GM18519 (cell line): ENCODE measurements around the gene TLCD2.
"Not testable (repeated sequence)": the region's sequence is repeated elsewhere in the genome, so short reads cannot be mapped to it uniquely, and the experiment has no call there.

Experiments
- ATAC-seq: cut with Tn5 transposase; IDR thresholded peaks from one replicate; pipeline ENCODE4 v1.9.1; 2021; ENCODE audit warnings: mild to moderate bottlenecking, moderate library complexity; ENCODE audit not compliant: unreplicated experiment, low FRiP score

The TLCD2 gene

DNA sequence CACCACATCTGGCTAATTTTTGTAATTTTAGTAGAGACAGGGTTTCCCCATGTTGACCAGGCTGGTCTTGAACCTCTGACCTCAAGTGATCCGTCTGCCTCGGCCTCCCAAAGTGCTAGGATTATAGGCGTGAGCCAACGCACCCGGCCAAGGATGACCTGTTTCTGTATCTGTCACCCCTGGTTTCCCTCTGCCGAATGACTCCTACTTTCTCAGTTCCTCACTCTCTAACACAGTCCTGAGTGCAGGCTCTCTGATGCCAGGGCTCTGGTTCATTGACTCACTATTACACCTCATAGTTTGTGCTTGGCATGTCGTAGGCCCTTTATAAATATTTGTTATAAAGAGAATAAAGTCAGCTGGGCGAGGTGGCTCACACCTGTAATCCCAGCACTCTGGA is 14.8 kb downstream of the TLCD2 start:
- no peak for ATAC-seq

GRCh38 chr17:1693339-1693738 is 16.8 kb downstream of the TLCD2 start:
- no peak for ATAC-seq

GRCh38 chr17:1690544-1691221 is 19.5 kb downstream of the TLCD2 start:
- ATAC-seq = no peak

DNA sequence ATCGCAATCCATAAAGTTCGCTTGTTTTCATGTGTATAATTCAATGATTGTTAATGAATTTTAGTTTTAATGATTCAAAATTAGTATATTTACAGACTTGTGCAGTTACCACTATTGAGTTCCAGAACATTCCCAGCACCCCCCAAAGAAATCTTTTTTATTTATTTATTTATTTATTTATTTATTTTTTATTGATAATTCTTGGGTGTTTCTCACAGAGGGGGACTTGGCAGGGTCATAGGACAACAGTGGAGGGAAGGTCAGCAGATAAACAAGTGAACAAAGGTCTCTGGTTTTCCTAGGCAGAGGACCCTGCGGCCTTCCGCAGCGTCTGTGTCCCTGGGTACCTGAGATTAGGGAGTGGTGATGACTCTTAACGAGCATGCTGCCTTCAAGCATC is 21.8 kb downstream of the TLCD2 start:
- ATAC-seq = not testable (repeated sequence)

GRCh38 chr17:1686086-1686485 is 24.1 kb downstream of the TLCD2 start:
- no peak for ATAC-seq

DNA sequence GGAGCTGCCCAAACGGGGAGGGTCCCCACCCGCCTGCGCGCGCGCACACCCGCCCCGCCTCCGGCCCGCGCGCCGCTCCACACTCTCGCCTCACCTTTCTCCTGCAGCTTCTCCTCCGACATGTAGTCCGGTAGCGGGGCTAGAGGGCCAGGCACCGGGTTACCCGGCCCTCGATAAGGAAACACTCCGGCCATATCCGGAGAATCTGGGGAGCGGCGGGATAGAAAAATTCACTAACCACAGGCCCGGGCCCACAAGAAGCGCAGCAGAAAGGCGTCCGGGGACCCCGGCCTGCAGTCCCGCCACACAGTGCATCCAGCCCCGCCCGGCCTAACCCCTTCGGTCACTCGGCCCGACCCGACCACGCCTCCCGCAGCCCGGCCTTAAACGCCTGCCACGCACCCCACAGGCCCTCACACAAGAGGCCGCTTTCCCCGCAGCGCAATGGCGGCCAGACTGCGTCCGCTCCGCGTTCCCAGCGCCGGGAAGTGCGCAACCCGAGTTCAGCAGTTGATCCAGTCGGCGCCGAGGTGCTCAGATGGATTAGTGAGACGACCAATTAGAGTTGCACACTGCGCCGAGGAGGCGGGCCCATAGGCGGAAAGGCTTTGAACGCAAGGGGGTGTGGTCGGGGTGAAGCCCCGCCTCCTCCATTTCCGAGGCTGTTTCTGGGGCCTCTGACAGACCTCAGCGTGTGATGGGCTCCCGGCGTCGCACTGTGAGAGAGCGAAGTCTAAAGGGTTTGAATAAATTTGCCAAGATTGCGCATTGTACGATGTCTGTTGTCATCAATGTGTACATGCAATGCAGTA is 25.6 kb downstream of the TLCD2 start, which contains the start of gene PRPF8:
TSS of gene PRPF8 (minus strand) at position 490 of the 812 bp plus-strand sequence. CDS start at position 194, 296 bp downstream.
- ATAC-seq = peak; percentile 97

- no peak for ATAC-seq
Measured at GRCh38 chr17:1683459-1683858, 26.7 kb downstream of the TLCD2 start.

- no peak for ATAC-seq
Measured at GRCh38 chr17:1676401-1676800, 33.8 kb downstream of the TLCD2 start.

- ATAC-seq = no peak
Measured at GRCh38 chr17:1673041-1673785, 37.0 kb downstream of the TLCD2 start.

DNA sequence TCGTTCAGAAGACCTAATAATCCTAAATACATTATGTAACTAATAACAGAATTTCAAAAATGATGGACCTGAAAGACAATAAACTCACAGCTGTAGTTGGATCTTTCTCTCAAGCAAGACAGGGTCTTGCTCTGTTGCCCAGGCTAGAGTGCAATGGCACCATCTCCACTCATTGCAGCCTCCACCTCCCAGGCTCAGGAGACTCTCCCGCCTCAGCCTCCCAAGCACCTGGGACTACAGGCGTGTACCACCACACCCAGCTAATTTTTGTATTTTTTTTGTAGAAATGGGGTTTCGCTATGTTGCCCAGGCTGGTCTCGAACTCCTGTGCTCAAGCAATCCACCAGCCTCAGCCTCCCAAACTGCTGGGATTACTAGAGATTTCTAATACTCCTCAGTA is 46.2 kb downstream of the TLCD2 start:
- ATAC-seq = not testable (repeated sequence)

DNA sequence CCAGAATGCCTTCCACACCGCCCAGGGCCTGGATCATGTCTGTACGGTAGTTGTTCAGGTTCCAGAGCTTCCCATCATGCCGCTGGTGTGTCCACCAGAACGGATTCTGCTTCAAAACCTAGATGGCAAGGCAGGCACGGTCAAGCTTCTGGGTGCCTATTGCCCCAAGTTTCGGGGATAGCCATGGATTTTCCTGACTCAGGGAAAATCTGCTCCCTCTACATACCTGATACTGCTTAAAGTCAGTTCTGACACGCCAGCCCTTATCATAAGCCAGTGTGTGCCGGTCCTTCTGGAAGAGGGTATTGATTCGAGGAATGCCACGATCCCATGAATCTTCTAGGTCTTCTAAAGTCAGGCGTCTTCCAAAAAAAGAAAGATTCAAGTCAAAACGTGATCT is 49.1 kb downstream of the TLCD2 start:
- no peak for ATAC-seq

DNA sequence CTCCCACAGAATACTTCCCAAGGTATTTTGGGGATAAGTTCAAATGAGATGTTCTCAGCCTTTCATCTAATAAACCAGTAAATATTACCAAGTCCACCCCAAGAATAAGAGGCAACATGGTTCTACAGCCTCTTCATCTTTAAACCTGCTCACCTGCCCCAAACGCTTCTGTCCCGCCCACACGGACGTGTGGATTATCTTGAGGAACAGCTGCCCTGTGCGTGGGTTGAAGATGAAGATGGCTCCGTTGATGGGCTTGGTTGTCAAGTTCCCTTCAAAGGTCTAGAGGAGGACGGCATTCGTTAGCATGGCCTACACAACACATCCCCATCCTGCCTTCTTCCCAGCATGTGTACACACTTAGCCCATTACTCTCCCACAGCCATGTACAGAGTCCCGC is 52.1 kb downstream of the TLCD2 start:
- no peak for ATAC-seq

DNA sequence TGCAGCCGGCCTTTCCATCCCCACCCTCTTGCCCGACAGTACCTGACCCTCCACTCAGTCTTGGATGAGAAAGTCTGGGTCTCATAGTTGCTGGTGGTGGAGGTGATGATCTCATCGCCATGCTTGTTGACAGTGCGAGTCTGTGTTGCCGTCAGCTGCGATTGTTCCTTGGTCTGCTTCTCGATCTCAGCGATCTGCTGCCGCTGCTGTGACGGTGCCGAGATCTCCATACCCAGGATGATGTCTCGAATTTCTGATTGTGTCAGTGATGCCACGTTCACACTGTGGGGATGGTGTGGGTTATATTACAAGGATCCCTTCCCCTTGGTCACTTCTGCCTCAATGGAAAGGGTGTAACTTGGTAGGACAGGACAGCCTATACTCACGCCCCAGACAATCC is 56.4 kb downstream of the TLCD2 start:
- no peak for ATAC-seq

DNA sequence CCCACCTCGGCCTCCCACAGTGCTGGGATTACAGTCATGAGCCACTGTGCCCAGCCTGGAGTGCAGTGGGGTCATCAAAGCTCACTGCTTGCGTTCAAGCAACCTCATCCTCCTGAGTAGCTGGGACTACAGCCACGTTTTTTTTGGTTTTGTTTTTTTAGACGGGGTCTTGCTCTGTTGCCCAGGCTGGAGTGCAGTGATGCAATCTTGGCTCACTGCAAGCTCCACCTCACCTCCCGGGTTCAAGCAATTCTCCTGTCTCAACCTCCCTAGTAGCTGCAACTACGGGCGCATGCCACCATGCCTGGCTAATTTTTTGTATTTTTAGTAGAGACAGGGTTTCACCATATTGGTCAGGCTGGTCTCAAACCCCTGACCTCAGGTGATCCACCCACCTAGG is 57.4 kb downstream of the TLCD2 start:
- ATAC-seq = not testable (repeated sequence)
